T47D (cell line): ENCODE measurements around the gene HOOK1.
"Not testable (repeated sequence)": the region's sequence is repeated elsewhere in the genome, so short reads cannot be mapped to it uniquely, and the experiment has no call there.

Source experiments
- DNase-seq, 2 experiments: peaks; one replicate each; pipeline versions ENCODE4 v3.0.0 to v3.0.0-alpha.2; 2011 to 2012; ENCODE audit warnings: low read depth in 1 of 2, low spot score in 1 of 2
- JUND ChIP-seq: IDR thresholded peaks from 2 replicates; pipeline ENCODE4 v1.6.1; 2012; ENCODE audit warnings: low read depth
- in situ Hi-C: cut with HindIII; loops from 2 replicates; pipeline ENCODE4 v1.10.0; 2016; ENCODE audit warnings: low sequenced_read_pairs, low pct_unique_long_range_greater_than_20kb

The HOOK1 gene

GRCh38 chr1:59917026-59917784, 102.5 kb downstream of the HOOK1 start:
- DNase-seq = no peak
- in situ Hi-C loops = no loop called here
- TF ChIP-seq JUND = no peak

DNA sequence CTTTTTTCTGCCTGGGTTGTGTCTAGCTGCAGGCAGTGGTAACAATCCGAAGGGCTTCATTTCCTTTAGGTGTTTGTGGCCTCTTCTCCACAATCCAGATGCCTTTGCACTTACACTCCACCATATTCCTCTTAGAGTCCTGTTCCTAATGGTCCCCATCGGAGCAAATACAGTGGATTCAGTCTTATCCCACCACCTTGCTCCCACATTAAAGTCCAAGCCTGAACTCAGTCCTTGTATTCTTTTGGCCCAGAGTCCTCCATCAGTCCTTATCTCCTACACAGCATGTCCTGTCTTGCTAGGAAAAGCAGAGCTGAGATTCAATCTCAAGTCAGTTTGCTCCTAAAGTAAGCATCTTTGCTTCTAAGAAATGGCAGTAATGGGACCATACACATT, 103.0 kb downstream of the HOOK1 start:
- no peak for TF ChIP-seq JUND
- DNase-seq = no peak
- in situ Hi-C loops = no loop called here

- in situ Hi-C loops = no loop called here
- DNase-seq = no peak
- TF ChIP-seq JUND = no peak
Observed at GRCh38 chr1:59919746-59920145, 105.0 kb downstream of the HOOK1 start.

DNA sequence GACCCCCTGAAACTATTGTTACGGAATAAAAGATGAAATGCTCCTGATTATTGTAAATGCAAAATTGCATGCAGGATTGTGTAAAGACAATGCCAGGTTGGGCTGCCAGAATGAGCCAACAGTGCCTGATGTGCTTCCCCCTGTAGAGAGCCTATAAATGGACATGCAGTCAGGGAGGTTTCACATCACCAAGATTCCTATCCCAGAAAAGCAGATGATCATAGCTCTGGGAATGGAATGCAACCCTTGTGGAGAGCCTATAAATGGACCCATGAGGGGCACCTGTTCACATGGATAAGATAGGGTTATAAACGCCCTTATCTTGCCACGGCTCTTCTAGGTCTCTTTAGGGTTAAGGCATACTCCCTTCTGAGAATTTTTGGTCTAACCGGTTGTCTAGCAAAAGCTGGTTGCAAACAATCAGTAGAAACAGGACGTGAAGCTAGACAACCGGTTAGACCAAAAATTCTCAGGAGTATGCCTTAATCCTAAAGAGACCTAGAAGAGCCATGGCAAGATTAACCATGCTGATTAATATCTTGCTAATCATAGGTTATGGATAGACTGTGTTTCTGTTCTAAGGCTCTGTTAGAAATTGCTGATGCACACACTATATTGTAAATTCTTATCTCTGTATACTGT, 106.6 kb downstream of the HOOK1 start:
- in situ Hi-C loops = not testable (repeated sequence)
- peak in 1 of 2 experiments; percentile 61 for DNase-seq

GRCh38 chr1:59924653-59925052, 109.9 kb downstream of the HOOK1 start:
- DNase-seq = no peak
- no peak for TF ChIP-seq JUND
- in situ Hi-C loops = no loop called here
